Suprapubic skin (tissue), 4 donors: ENCODE measurements around the gene CHRNB1. TPM values are rescaled to one million over a fixed set of nuclear protein-coding genes. Genes with fewer than 3 reads are reported as not detected.

Experiments
- DNase-seq, 2 donors: peaks; one replicate each; pipeline ENCODE4 v3.0.0-alpha.2; 2019; ENCODE audit warnings: low spot score in 2 of 2
- H3K27ac ChIP-seq: fragments of 200-600 bp; sonication (generic); one replicate; pipeline ENCODE4 v1.5.1; 2019
- H3K27me3 ChIP-seq: fragments of 200-600 bp; sonication (generic); one replicate; pipeline ENCODE4 v1.5.1; 2019
- H3K36me3 ChIP-seq: fragments of 200-600 bp; sonication (generic); one replicate; pipeline ENCODE4 v1.5.1; 2019
- H3K4me1 ChIP-seq: fragments of 200-600 bp; sonication (generic); one replicate; pipeline ENCODE4 v1.5.1; 2019
- H3K4me3 ChIP-seq: fragments of 200-600 bp; sonication (generic); one replicate; pipeline ENCODE4 v1.5.1; 2019; ENCODE audit warnings: mild to moderate bottlenecking
- H3K9me3 ChIP-seq: fragments of 200-600 bp; sonication (generic); one replicate; pipeline ENCODE4 v1.5.1; 2019
- EP300 ChIP-seq: sonication (generic); formaldehyde crosslinking; IDR thresholded peaks from one replicate; pipeline ENCODE4 v1.6.1; 2017; ENCODE audit warnings: antibody characterized with exemption
- POLR2A ChIP-seq, 2 donors: fragments of 450-650 bp; IDR thresholded peaks; one replicate each; pipeline ENCODE4 v1.6.1; 2017; ENCODE audit warnings: antibody characterized with exemption in 2 of 2, mild to moderate bottlenecking in 2 of 2, moderate library complexity in 2 of 2
- POLR2AphosphoS5 ChIP-seq, 3 donors: sonication (generic); formaldehyde crosslinking; IDR thresholded peaks; one replicate each; pipeline ENCODE4 v1.6.1; 2017; ENCODE audit warnings: antibody characterized with exemption in 3 of 3
- WGBS: methylation state at CpG from one replicate; pipeline ENCODE4 v1.1.5; 2018; 5-methylcytosine and 5-hydroxymethylcytosine counted together
- total RNA-seq, 4 donors: library from RNA; depleted of rRNA; stranded (reverse); fragments of >200 nt; gene quantifications; one replicate each; pipeline ENCODE4 v1.1.0, GENCODE V29; 2016
- TF ChIP-seq, protein P1 (sequence below), 2 donors: fragments of 200-600 bp in 1 of 2; fragments of 450-650 bp in 1 of 2; sonication (generic) in 1 of 2; IDR thresholded peaks; one replicate each; pipeline ENCODE4 v1.5.1; 2016 to 2019; ENCODE audit warnings: antibody characterized with exemption in 2 of 2, mild to moderate bottlenecking in 1 of 2, moderate library complexity in 1 of 2

The CHRNB1 gene
- total RNA-seq, 4 donors from 2014 or later, result 7.3 to 11.3 (median 9.7) TPM

DNA sequence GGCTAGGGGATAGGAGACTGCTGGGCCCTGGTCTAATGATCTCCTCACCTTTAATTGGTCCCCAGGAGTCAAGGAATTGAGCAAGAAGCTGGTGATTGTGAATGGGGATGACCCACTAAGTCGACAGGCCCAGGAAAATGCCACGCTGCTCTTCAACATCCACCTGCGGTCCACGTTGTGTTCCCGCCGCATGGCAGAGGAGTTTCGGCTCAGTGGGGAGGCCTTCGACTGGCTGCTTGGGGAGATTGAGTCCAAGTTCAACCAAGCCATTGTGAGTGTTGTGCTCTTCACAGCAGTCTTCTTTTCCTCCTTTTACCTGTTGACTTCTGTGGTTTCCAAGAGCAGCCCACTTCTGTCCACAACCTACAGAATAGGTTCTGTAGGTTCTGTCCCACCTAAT, 58.7 kb downstream of the CHRNB1 start:
- H3K36me3 ChIP-seq, result peaks cover 99% of the 10 kb centered on the region
- H3K27ac ChIP-seq, result no peak overlapping the region
- no peaks in the 10 kb centered on the region for H3K9me3 ChIP-seq
- no peaks in the 10 kb centered on the region for H3K4me1 ChIP-seq
- 94% methylated on average over 8 of the region's 8 CpGs for WGBS
- H3K4me3 ChIP-seq, result no peak overlapping the region
- no peak for DNase-seq
- no peaks in the 10 kb centered on the region for H3K27me3 ChIP-seq
- TF ChIP-seq EP300, result no peak
- no peak for TF ChIP-seq POLR2AphosphoS5 (IDR thresholded peaks at IDR 0.05)
- TF ChIP-seq, protein P1, sequence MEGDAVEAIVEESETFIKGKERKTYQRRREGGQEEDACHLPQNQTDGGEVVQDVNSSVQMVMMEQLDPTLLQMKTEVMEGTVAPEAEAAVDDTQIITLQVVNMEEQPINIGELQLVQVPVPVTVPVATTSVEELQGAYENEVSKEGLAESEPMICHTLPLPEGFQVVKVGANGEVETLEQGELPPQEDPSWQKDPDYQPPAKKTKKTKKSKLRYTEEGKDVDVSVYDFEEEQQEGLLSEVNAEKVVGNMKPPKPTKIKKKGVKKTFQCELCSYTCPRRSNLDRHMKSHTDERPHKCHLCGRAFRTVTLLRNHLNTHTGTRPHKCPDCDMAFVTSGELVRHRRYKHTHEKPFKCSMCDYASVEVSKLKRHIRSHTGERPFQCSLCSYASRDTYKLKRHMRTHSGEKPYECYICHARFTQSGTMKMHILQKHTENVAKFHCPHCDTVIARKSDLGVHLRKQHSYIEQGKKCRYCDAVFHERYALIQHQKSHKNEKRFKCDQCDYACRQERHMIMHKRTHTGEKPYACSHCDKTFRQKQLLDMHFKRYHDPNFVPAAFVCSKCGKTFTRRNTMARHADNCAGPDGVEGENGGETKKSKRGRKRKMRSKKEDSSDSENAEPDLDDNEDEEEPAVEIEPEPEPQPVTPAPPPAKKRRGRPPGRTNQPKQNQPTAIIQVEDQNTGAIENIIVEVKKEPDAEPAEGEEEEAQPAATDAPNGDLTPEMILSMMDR (IDR thresholded peaks at IDR 0.05), result no peak
- no peak for TF ChIP-seq POLR2A (IDR thresholded peaks at IDR 0.05)

Other genes starting within 250 kb of the CHRNB1 start
- gene DLG4, start 225.2 kb upstream of the CHRNB1 start, total RNA-seq, result 10 to 100 TPM in 1 of 4 donors, 1 to 10 TPM in 3; 2.9 to 12.7 (median 3.2) TPM
- gene ACADVL, start 225.1 kb upstream of the CHRNB1 start, total RNA-seq, result 1,000 to 10,000 TPM in 1 of 4 donors, 100 to 1,000 TPM in 3; 565 to 1,687 (median 703) TPM
- 10 to 100 TPM; 53.2 to 78.1 (median 55.5) TPM for gene DVL2, start 210.5 kb upstream of the CHRNB1 start, total RNA-seq
- gene PHF23, start 205.6 kb upstream of the CHRNB1 start, total RNA-seq, result 10 to 100 TPM; 19.0 to 35.0 (median 29.1) TPM
- 100 to 1,000 TPM; 446 to 840 (median 533) TPM for gene GABARAP, start 202.6 kb upstream of the CHRNB1 start, total RNA-seq
- 10 to 100 TPM; 54.7 to 80.6 (median 72.1) TPM for gene CTDNEP1, start 193.3 kb upstream of the CHRNB1 start, total RNA-seq
- 10 to 100 TPM; 13.6 to 29.7 (median 20.3) TPM for gene ELP5, start 192.8 kb upstream of the CHRNB1 start, total RNA-seq
- 10 to 100 TPM in 2 of 4 donors, 1 to 10 TPM in 2; 7.7 to 14.5 (median 11.0) TPM for gene CLDN7, start 182.6 kb upstream of the CHRNB1 start, total RNA-seq
- gene SLC2A4, start 163.3 kb upstream of the CHRNB1 start, total RNA-seq, result 10 to 100 TPM in 2 of 4 donors, 1 to 10 TPM in 2; 2.4 to 19.4 (median 10.8) TPM
- gene YBX2, start 150.4 kb upstream of the CHRNB1 start, total RNA-seq, result 1 to 10 TPM; 1.9 to 9.7 (median 4.0) TPM
- 100 to 1,000 TPM; 172 to 314 (median 239) TPM for gene EIF5A, start 137.4 kb upstream of the CHRNB1 start, total RNA-seq
- 100 to 1,000 TPM in 1 of 4 donors, 10 to 100 TPM in 3; 77.4 to 123 (median 87.0) TPM for gene GPS2, start 129.7 kb upstream of the CHRNB1 start, total RNA-seq
- gene NEURL4, start 115.7 kb upstream of the CHRNB1 start, total RNA-seq, result 10 to 100 TPM; 11.7 to 51.3 (median 20.6) TPM
- gene ACAP1, start 108.5 kb upstream of the CHRNB1 start, total RNA-seq, result 10 to 100 TPM in 1 of 4 donors, 1 to 10 TPM in 2, under 1 TPM in 1; 0.70 to 12.4 (median 4.5) TPM
- 10 to 100 TPM in 3 of 4 donors, 1 to 10 TPM in 1; 9.1 to 50.1 (median 32.4) TPM for gene KCTD11, start 92.9 kb upstream of the CHRNB1 start, total RNA-seq
- under 1 TPM in 1 of 4 donors, not detected in 3; 0.44 TPM for gene TMEM95, start 89.9 kb upstream of the CHRNB1 start, total RNA-seq
- gene TNK1, start 64.0 kb upstream of the CHRNB1 start, total RNA-seq, result 10 to 100 TPM; 15.3 to 42.9 (median 20.7) TPM
- gene PLSCR3, start 50.5 kb upstream of the CHRNB1 start, total RNA-seq, result 10 to 100 TPM; 21.6 to 55.3 (median 40.7) TPM
- 100 to 1,000 TPM in 2 of 4 donors, 10 to 100 TPM in 2; 53.5 to 128 (median 89.6) TPM for gene TMEM256, start 41.0 kb upstream of the CHRNB1 start, total RNA-seq
- gene NLGN2, start 37.2 kb upstream of the CHRNB1 start, total RNA-seq, result 10 to 100 TPM in 1 of 4 donors, 1 to 10 TPM in 3; 5.9 to 17.9 (median 8.1) TPM
- gene SPEM1, start 24.7 kb upstream of the CHRNB1 start, total RNA-seq, result not detected
- gene SPEM2, start 19.4 kb upstream of the CHRNB1 start, total RNA-seq, result not detected
- gene SPEM3, start 16.2 kb upstream of the CHRNB1 start, total RNA-seq, result not detected
- 10 to 100 TPM; 18.7 to 24.5 (median 19.5) TPM for gene TMEM102, start 9.6 kb upstream of the CHRNB1 start, total RNA-seq
- gene FGF11, start 5.5 kb upstream of the CHRNB1 start, total RNA-seq, result 10 to 100 TPM; 10.3 to 28.5 (median 12.5) TPM
- gene ZBTB4, start 34.6 kb downstream of the CHRNB1 start, total RNA-seq, result 10 to 100 TPM; 36.1 to 65.7 (median 45.3) TPM
- gene SLC35G6, start 36.4 kb downstream of the CHRNB1 start, total RNA-seq, result not detected
- 100 to 1,000 TPM; 104 to 194 (median 140) TPM for gene POLR2A, start 39.3 kb downstream of the CHRNB1 start, total RNA-seq
- gene TNFSF12, start 104.0 kb downstream of the CHRNB1 start, total RNA-seq, result 10 to 100 TPM; 12.7 to 28.4 (median 18.0) TPM
- 10 to 100 TPM in 3 of 4 donors, 1 to 10 TPM in 1; 9.6 to 26.6 (median 15.5) TPM for gene TNFSF13, start 113.7 kb downstream of the CHRNB1 start, total RNA-seq
- gene SENP3, start 116.9 kb downstream of the CHRNB1 start, total RNA-seq, result 10 to 100 TPM; 40.2 to 53.5 (median 51.6) TPM
- gene CD68, start 134.6 kb downstream of the CHRNB1 start, total RNA-seq, result 10 to 100 TPM in 1 of 4 donors, 1 to 10 TPM in 3; 5.0 to 13.2 (median 9.6) TPM
- gene MPDU1, start 138.8 kb downstream of the CHRNB1 start, total RNA-seq, result 100 to 1,000 TPM in 1 of 4 donors, 10 to 100 TPM in 3; 54.3 to 104 (median 86.3) TPM
- gene SOX15, start 145.0 kb downstream of the CHRNB1 start, total RNA-seq, result 100 to 1,000 TPM in 2 of 4 donors, 10 to 100 TPM in 2; 68.0 to 140 (median 102) TPM
- gene FXR2, start 169.8 kb downstream of the CHRNB1 start, total RNA-seq, result 10 to 100 TPM; 21.0 to 25.6 (median 22.5) TPM
- 10 to 100 TPM; 28.7 to 58.8 (median 39.9) TPM for gene SAT2, start 182.8 kb downstream of the CHRNB1 start, total RNA-seq
- gene SHBG, start 185.1 kb downstream of the CHRNB1 start, total RNA-seq, result not detected
- 1 to 10 TPM in 1 of 4 donors, under 1 TPM in 3; 0.49 to 4.2 (median 0.74) TPM for gene ATP1B2, start 205.9 kb downstream of the CHRNB1 start, total RNA-seq
- 10 to 100 TPM; 37.2 to 77.2 (median 65.2) TPM for gene TP53, start 242.4 kb downstream of the CHRNB1 start, total RNA-seq
- gene WRAP53, start 243.4 kb downstream of the CHRNB1 start, total RNA-seq, result 1 to 10 TPM; 3.9 to 7.6 (median 5.5) TPM